GM18508 (cell line): Measurements from ENCODE around the gene ZNF385C.
"Not testable (repeated sequence)": the region's sequence is repeated elsewhere in the genome, so short reads cannot be mapped to it uniquely, and the experiment has no call there.

Experiments used
- ATAC-seq: cut with Tn5 transposase; IDR thresholded peaks from one replicate; pipeline ENCODE4 v1.9.1; 2021; ENCODE audit warnings: moderate number of reproducible peaks; ENCODE audit not compliant: insufficient read depth, unreplicated experiment

Gene ZNF385C, protein sequence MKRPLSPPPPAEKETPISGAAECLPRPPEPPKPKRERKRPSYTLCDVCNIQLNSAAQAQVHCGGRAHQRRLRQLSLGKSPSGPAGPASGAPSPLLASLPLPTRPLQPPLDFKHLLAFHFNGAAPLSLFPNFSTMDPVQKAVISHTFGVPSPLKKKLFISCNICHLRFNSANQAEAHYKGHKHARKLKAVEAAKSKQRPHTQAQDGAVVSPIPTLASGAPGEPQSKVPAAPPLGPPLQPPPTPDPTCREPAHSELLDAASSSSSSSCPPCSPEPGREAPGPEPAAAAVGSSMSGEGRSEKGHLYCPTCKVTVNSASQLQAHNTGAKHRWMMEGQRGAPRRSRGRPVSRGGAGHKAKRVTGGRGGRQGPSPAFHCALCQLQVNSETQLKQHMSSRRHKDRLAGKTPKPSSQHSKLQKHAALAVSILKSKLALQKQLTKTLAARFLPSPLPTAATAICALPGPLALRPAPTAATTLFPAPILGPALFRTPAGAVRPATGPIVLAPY

DNA sequence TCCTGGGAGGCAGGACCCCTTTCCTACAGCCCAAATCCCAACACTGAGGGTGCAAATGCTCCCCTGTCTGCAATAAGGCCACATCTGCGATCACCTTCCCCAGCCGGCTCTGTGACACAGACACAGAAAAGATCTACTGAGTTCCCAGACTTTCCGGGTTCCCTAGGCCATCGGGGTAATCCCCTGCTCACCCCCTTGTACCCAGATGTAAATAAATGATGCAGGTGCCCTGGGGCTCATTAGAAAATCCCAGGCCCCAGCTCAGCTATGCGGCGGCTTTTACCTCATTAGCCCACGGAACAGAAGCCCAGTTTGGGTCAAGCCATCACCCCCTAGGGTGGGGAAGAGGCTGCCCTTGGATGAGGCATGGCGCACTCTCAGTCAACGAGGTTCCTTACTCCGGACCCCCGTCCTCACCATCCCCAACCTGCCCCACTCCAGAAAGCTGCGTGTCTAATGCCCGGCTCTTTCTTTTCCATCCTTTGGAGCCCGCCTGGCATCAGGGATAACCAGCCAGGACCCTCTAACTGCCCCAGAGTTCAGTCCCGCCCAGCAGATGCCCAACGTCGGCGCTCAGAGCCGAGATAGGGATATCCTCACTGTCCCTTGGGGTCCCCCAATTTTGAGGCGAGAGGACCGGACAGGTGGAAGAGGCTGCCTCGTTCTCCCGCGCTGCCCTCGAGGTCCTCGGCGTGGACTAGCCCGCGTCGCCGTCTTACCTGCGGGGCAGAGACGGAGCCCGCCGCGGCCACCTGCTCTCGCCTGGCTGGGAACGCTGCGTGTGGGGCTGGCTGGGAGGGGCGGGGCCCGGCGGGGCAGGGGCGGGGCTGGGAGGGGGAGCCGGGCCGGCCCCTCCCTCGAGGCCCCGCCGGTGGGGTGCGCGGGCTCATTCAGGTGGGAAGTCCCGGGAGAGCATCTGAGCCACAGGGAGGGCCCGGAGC is at the start of gene ZNF385C:
Gene ZNF385C (minus strand): TSS at position 783 of the 941 bp plus-strand sequence. CDS start 35,417 bp downstream, outside the sequence.
- no peak for ATAC-seq

- ATAC-seq: no peak
These were observed 48.8 kb upstream of the ZNF385C start for GRCh38 chr17:42146911-42147607.

- ATAC-seq: not testable (repeated sequence)
These were observed 44.9 kb upstream of the ZNF385C start for GRCh38 chr17:42143138-42143537.

DNA sequence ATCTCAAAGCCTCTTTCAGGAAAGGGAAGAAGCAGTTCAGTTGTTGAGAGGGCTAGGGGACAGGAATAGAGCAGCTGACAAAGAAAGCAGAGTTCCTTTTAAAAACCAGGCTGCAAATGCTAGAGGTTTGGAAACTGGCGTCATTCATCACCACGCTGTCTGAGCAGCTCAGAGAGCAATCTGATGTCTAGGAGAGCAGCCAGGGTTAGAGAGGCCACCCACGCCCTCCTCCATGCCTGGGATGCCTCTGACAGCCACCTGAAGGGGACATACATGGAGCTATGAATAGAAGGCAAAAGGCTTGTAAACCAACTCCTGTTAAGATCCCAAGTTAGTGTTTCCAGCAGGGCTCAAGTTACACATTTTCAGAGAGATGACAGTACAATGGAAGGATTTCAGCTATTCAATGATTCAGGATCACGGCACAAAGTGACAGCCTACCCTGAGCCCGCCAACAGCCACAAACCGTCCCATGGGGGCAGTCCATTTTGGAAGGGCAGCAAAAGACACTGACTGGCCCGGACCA is 44.2 kb upstream of the ZNF385C start:
- ATAC-seq: no peak

DNA sequence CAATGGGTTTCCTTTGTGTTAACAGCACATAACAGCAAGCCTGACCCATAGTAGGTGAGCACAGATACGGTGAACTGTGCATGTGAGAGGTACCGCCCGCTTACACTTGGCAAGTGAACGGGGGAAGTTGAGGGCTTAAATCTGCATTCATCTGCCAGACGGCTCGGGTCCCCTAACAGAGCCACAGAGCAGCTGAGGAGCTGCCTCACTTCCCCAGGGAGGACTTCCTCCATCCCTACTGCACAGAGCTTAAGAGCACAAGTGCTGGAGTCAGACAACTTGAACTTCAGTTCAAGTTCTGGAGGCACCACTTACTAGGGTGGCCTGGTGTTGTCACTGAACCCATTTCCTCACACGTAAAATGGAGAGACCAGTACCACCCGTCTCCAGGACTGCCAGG is 43.1 kb upstream of the ZNF385C start:
- ATAC-seq: no peak

GRCh38 chr17:42140690-42141089 is 42.4 kb upstream of the ZNF385C start:
- not testable (repeated sequence) for ATAC-seq

DNA sequence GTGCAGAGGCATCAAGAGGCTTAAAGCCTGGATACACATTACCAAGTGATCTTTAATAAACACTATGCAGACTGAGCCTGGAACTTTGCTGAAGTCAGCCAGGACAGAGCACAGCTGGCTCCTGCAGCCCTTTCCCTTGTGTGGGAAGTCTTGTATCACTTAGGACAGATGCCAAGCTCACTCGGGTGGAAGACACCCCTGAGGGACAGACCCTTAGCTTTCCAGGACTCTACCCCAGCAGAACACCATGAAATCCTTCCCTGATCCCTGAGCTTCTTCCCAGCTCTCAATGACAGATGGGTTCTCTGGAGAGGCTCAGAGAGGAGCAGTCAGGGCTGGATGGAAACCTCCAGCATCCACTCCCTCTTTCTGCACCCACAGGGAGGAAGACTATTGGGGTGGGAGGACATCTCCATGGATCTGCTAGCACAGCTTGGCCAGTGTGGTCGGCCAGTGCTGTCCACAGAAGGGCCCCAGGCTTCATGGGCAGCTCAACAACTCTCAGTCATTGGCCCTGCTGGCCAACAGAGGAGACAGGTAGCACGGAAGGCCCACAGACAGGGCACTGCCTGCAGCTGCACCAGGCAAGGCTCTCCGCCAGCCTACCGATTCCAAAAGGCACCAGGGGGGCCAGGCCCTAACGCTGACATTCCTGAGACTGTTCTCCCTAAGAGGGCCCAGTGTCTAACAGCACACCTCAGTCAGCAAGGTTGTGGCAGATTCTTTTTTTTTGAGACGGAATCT is 40.6 kb upstream of the ZNF385C start:
- no peak for ATAC-seq

DNA sequence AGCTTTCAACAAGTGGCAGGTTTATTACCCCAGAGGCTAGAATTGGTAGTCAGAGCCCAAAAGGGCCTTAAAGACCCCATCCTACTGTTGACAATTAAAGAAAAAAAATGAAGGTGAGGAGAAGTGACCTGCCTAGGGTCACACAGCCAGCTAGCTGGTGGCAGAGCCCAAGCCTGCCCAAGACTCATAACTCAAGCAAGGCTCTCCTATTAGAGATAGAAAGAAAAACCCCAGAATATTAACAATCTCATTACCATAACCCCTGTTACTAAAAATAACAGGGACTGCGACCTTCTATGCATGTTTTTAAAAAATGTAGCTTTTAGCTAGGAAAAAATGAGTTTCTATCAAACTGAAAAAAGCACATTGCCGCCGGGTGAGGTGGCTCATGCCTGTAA is 38.4 kb upstream of the ZNF385C start:
- no peak for ATAC-seq

DNA sequence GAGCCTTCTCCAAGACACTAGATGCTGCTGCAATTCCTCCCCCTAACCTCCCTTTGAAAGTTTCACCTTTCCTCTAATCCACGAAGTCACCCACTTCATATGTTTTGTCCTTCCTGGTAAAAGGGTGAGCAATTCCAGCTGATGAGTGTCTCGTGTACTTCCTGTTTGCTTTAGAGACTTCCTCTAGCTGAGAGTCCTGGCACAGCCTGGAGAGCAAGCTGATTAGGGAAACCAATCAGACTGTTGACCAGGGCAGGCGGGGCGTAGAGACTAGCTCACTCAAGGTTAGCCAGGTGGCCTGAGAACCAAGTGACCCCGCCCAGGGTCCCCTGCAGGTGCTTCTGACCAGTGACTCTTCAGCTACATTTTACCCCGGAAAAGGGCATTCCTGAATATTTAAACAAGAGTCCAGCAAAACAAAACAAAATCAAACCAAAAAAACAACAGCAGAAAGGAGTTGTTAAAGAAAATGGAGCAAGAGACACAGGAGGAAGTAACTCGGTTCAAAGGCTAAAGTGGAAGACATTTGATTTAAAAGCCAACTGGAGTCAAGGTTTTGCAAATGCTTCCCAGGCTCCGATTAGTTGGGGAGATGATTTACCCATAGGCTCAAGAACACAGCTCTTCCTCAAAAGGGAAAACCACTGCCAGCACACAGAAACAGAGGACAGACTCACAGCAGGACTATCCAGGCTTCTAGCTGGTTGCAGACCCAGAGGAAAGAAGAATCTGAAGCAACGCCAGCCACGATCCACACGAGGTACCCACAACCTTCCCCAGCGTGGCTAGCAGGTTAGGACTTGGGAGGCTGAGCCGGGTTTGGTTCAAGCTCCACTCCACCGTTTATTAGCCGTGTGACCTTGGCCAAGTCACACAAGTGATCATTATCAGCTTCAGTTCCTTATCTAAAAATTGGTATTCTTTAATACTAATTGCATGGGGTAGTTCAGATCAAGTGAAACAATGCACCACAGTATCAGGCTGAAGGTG is 37.7 kb upstream of the ZNF385C start:
- ATAC-seq: no peak

DNA sequence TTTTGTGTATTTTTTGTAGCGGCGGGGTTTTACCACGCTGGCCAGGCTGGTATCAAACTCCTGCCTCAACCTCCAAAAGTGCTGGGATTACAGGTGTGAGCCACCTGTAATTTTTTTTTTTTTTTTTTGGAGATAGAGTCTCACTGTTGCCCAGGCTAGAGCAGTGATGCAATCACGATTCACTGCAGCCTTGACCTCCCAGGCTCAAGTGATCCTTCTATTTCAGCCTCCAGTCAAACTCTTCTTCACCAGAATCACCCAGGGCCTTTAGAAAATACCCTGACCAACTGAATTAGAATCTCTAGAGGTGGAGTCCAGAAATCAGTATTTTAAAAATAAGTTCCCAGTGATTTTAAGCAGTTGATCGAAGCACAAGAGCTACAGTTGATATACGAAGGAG is 36.9 kb upstream of the ZNF385C start:
- no peak for ATAC-seq

DNA sequence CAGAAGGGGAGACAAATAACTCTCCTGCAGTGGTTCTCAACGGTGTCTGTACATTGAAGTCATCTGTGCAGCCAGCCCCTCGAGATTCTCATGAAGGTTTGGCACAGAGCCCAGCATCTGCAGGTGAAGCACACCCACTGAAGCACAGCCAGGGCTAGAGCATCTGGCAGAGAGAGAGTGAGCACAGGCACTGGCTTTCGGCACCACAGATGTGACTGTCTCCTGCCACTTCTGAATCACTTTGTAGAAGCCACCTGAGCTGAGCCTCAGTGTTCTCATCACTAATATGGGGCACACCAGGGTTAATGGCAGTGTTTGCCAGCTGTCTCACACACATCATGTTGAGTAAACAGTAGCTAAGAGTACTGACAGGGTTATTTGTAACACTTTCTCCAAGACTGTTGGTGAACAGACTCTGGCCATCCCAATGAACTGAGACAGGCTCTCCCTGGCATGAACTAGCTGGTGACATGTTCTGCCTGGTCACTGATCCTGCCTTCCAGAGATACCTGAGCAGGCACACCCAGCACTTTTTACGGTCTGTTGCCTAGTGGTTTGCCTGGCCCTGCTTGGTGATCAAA is 35.3 kb upstream of the ZNF385C start:
- no peak for ATAC-seq

DNA sequence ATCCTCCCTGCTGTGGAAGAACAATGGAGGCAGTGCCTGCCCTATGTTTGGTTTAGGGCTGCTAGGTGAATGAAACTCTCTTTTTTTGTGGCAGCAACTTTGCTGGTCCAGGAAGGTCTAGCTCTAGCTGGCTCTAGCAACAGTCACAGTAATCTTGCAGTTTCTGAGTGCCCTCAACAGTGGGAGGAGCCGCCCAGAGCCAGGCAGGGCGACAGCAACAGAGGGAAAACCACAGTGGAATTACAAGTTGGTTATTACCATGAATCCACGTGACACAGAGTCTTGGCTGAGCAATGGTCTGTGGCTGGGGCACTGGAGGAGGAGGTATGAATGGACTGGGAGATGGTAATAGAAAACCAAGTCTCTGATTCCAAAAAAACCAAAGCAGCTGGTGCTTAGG is 34.7 kb upstream of the ZNF385C start:
- ATAC-seq: no peak

- no peak for ATAC-seq
These were observed 33.7 kb upstream of the ZNF385C start for GRCh38 chr17:42131981-42132432.

- ATAC-seq: no peak
These were observed 33.0 kb upstream of the ZNF385C start for GRCh38 chr17:42131232-42131631.

DNA sequence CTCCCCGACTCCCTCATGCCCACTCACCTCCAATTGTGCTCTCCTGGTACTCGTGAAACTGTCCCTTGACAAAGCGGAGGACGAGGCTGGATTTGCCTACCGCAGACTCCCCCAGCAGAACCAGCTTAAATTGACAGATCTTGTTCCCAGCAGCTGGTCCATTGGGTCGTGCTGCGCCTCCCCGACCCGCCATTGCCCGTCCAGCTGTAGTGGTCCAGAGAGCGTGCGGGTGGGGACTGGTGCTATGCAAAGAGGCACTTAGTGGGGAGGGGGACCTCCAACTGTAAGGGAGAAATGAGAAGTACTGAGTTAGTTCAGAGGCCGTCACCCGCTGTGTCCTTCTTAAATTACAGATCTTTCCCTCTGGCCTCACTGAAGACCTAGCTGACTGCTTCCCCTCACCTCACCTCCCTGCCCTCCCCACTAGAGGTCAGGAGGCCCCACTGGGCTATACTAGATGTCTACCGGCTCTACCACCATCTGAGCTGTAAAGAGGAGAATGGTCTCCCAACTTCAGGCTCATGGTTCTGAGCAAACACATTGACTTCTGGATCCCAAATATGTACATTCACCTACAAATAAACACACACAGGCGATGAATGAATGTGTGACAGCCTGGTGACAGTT is 32.1 kb upstream of the ZNF385C start:
- no peak for ATAC-seq

DNA sequence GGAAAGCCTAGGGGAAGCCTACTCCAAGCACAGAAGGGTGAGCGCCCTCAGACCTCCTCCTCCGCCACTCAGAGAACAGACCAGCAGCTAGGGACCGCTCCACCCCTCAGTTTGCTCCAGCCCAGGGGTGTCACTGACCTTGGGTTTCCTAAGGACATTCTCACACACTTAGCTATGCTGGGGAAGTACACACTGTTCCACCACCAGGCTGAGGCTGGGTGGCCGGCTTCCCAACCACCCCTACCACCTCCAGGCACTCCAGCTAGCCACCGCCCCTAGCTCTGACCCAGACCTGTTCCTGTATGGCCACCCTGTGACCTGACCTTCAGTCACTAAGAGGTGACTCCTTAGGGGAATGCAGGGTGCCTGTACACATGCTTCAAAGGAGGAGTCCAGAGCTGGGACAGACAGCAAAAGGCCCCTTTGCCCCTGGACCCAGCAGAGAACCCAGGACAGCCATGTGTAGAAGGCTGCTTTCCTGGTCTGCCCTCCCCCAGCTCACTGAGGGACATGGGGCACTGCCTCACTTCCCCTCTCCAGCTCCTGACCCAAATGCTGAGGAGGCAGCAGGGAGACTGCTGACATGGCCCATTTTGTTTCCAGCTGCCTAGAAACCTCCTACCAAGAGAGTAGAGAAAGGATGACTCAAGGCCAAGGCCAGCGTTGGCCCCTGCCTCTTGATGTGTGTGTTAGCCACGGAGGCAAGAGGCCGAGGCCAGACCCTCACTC is 31.0 kb upstream of the ZNF385C start:
- ATAC-seq: no peak

- no peak for ATAC-seq
These were observed 29.1 kb upstream of the ZNF385C start for GRCh38 chr17:42127414-42127813.
